Measurements from ENCODE around the gene AMFR. TPM values are rescaled to one million over a fixed set of nuclear protein-coding genes. Genes with fewer than 3 reads are reported as not detected.

Gene AMFR
- total and polyA plus RNA-seq, 2 of the 13 experiments (the other 11 are each of a cell fraction or from before 2014, with no cell fraction given) = 52.9 to 108 TPM

GRCh38 chr16:56327071-56327928 is 98.0 kb downstream of the AMFR start:
- Histone ChIP-seq H3K4me2 (ENCODE audit: low read depth, low read length) (no peak overlapping the region), H2AFZ (ENCODE audit: low read length) (no peak overlapping the region), H3K27ac (ENCODE audit: extremely low read length, insufficient read depth, low read length) (no peak overlapping the region), H3K4me1 (ENCODE audit: insufficient read depth, low read length) (no peaks in the 10 kb centered on the region), H3K9me3 (ENCODE audit: low read length) (no peaks in the 10 kb centered on the region), H3K79me2 (ENCODE audit: insufficient read depth, low read length) (no peaks in the 10 kb centered on the region), H3K9ac (ENCODE audit: insufficient read depth, low read depth, low read length) (no peak overlapping the region), H4K20me1 (ENCODE audit: insufficient read depth, low read length) (no peaks in the 10 kb centered on the region), H3K4me3 (replicated peaks in 1 of 3; ENCODE audit: insufficient read depth in 1 of 3, low read depth in 2 of 3, low read length in 3 of 3) (no peak overlapping the region), H3K27me3 (ENCODE audit: control insufficient read depth in 1 of 2, insufficient read depth in 2 of 2, low read length in 2 of 2) (peaks cover 9 to 77% of the 10 kb centered on the region in 2 experiments), H3K36me3 (replicated peaks in 1 of 2; ENCODE audit: control insufficient read depth in 1 of 2, insufficient read depth in 2 of 2, low read length in 2 of 2) (no peaks in the 10 kb centered on the region)
- ChIA-PET POLR2A (no interaction called here), CTCF (ENCODE audit: low intra/inter-chr PET ratio, low total read pairs) (no interaction called here)
- intact Hi-C loops (cut with micrococcal nuclease; ENCODE audit: unreplicated experiment) = no loop called here
- ATAC-seq = no peak
- BruUV-seq (replicated peaks) = no TSS peak
- FAIRE-seq = no peak
- in situ Hi-C loops (cut with HindIII; ENCODE audit: extremely low pct_ligation_motif_present, low pct_unique_long_range_greater_than_20kb) = no loop called here
- DNase-seq (ENCODE audit: low spot score) = no peak
- WGBS (ENCODE audit: low lambda C conversion rate) = 14% methylated on average over 14 of the region's 18 CpGs
- TF ChIP-seq ZKSCAN8 (CRISPR knock-in tag; IDR thresholded peaks at IDR 0.05; ENCODE audit: borderline replicate concordance) (no peak), SKIL (CRISPR knock-in tag; IDR thresholded peaks at IDR 0.05; ENCODE audit: borderline replicate concordance) (no peak), MEF2D (CRISPR knock-in tag; IDR thresholded peaks at IDR 0.05) (no peak), ZNF776 (CRISPR knock-in tag; IDR thresholded peaks at IDR 0.05) (no peak), ZBTB20 (CRISPR knock-in tag; IDR thresholded peaks at IDR 0.05; ENCODE audit: borderline replicate concordance, low read depth) (no peak), ZNF674 (CRISPR knock-in tag; IDR thresholded peaks at IDR 0.05; ENCODE audit: low read depth) (no peak), GFI1 (CRISPR knock-in tag; IDR thresholded peaks at IDR 0.05; ENCODE audit: borderline replicate concordance) (no peak), MTERF4 (CRISPR knock-in tag; IDR thresholded peaks at IDR 0.05) (no peak), ZNF10 (CRISPR knock-in tag; IDR thresholded peaks at IDR 0.05; ENCODE audit: borderline replicate concordance, low read depth) (no peak), ZNF335 (CRISPR knock-in tag; IDR thresholded peaks at IDR 0.05) (no peak), MAX (IDR thresholded peaks at IDR 0.05) (no peak), ZNF337 (CRISPR knock-in tag; IDR thresholded peaks at IDR 0.05; ENCODE audit: borderline replicate concordance, low read depth) (no peak)
- TF ChIP-seq, protein P1, sequence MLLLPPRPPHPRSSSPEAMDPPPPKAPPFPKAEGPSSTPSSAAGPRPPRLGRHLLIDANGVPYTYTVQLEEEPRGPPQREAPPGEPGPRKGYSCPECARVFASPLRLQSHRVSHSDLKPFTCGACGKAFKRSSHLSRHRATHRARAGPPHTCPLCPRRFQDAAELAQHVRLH (CRISPR knock-in tag; IDR thresholded peaks at IDR 0.05; ENCODE audit: borderline replicate concordance, low read depth) = no peak
- TF ChIP-seq, protein P2, sequence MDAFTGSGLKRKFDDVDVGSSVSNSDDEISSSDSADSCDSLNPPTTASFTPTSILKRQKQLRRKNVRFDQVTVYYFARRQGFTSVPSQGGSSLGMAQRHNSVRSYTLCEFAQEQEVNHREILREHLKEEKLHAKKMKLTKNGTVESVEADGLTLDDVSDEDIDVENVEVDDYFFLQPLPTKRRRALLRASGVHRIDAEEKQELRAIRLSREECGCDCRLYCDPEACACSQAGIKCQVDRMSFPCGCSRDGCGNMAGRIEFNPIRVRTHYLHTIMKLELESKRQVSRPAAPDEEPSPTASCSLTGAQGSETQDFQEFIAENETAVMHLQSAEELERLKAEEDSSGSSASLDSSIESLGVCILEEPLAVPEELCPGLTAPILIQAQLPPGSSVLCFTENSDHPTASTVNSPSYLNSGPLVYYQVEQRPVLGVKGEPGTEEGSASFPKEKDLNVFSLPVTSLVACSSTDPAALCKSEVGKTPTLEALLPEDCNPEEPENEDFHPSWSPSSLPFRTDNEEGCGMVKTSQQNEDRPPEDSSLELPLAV (CRISPR knock-in tag; conservative IDR thresholded peaks at IDR 0.05; ENCODE audit: low read depth) = no peak
- TF ChIP-seq, protein P3, sequence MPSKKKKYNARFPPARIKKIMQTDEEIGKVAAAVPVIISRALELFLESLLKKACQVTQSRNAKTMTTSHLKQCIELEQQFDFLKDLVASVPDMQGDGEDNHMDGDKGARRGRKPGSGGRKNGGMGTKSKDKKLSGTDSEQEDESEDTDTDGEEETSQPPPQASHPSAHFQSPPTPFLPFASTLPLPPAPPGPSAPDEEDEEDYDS (CRISPR knock-in tag; IDR thresholded peaks at IDR 0.05) = no peak
